Large intestine (tissue), 3 donors: ENCODE measurements around the gene AKT3. TPM values are rescaled to one million over a fixed set of nuclear protein-coding genes. Genes with fewer than 3 reads are reported as not detected.

Experiments
- DNase-seq, 2 donors: peaks; one replicate each; pipeline versions ENCODE4 v3.0.0 to v3.0.0-alpha.2; 2013
- H3K27ac ChIP-seq: one replicate; pipeline ENCODE4 v1.5.1; 2013; ENCODE audit warnings: low read length
- H3K27me3 ChIP-seq: 2 replicates; pipeline ENCODE4 v1.6.1; 2013; ENCODE audit warnings: low read length; ENCODE audit not compliant: control insufficient read depth, insufficient read depth
- H3K36me3 ChIP-seq: 2 replicates; pipeline ENCODE4 v1.6.1; 2013; ENCODE audit warnings: low read length; ENCODE audit not compliant: control insufficient read depth, insufficient read depth
- H3K4me1 ChIP-seq: one replicate; pipeline ENCODE4 v1.6.1; 2013; ENCODE audit warnings: low read length; ENCODE audit not compliant: control insufficient read depth, insufficient read depth
- H3K4me3 ChIP-seq: one replicate; pipeline ENCODE4 v1.5.1; 2013; ENCODE audit warnings: low read length
- H3K9me3 ChIP-seq: one replicate; pipeline ENCODE4 v1.6.1; 2013; ENCODE audit warnings: mild to moderate bottlenecking, low read depth, low read length, moderate library complexity; ENCODE audit not compliant: control insufficient read depth
- WGBS: methylation state at CpG from one replicate; pipeline ENCODE4 v1.1.5; 2013; ENCODE audit warnings: low lambda C conversion rate; ENCODE audit not compliant: insufficient coverage; 5-methylcytosine and 5-hydroxymethylcytosine counted together
- polyA plus RNA-seq: library from polyadenylated mRNA; unstranded; fragments of 120-200 nt; gene quantifications from one replicate; pipeline ENCODE4 v1.2.1, GENCODE V29; 2013

AKT3 gene
- polyA plus RNA-seq, 1 donor = 14.0 TPM

DNA sequence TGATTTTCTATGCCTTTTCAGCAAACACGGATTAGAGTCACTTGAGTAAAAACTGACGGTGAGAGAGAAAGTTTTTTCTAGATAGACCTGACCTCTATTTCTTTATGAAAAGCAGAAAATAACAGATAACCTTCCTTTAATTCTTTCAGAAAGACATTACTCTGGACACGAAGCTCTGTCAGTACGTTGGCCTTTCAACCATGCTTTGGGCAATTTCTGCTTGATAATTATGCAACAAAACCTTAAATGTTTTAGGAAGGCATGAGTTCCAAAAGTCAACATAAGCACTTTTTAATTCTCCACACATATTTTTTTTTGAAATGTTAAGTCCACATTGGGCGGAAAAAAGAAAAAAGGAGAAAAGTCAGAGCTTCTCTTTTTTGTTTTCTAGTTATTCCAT, 137.8 kb downstream of the AKT3 start:
- H3K4me1 ChIP-seq = no peaks in the 10 kb centered on the region
- DNase-seq = no peak
- H3K9me3 ChIP-seq = no peaks in the 10 kb centered on the region
- no peaks in the 10 kb centered on the region for H3K36me3 ChIP-seq
- WGBS = 82% methylated on average over 5 of the region's 5 CpGs
- H3K4me3 ChIP-seq = no peak overlapping the region
- no peaks in the 10 kb centered on the region for H3K27me3 ChIP-seq
- H3K27ac ChIP-seq = no peak overlapping the region

DNA sequence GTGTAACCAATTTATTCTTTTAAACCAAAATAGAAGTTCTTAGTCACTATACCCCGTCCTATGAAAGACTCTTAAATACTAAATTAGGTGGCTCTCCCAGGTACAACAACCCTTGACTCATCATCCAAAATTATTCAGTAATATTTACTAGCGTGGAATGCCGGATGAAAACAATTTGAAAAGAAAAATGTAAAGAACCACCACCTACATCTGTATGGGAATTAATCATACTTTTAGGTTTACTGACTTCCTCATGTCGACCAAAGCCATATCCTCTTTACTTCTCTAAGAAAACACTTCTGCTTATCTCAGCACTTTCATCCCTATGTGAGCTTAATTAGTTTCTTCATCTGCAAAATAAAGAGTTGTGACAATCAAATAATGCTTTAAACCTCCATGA, 139.6 kb downstream of the AKT3 start:
- no peaks in the 10 kb centered on the region for H3K27me3 ChIP-seq
- 67% methylated on average over 1 of the region's 4 CpGs for WGBS
- no peak overlapping the region for H3K4me3 ChIP-seq
- H3K36me3 ChIP-seq = no peaks in the 10 kb centered on the region
- H3K4me1 ChIP-seq = no peaks in the 10 kb centered on the region
- H3K27ac ChIP-seq = no peak overlapping the region
- no peak for DNase-seq
- H3K9me3 ChIP-seq = no peaks in the 10 kb centered on the region

DNA sequence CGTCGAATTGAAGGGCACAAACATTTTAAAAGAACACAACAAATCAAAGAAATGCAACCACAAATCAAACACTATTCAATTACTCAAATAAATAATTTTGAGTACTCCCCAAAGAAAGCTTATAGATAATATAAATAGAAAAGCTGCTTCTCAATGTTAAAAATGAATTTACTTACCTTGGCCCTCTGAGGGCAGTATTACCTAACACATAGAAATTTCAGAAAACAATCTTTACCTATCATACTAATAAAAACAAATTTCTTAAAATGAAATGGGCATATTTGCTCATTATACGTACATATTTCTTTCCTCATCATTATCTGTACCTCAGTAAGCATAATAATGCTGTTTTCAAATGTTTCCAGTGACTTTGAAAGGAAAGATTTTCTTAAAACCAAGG, 141.8 kb downstream of the AKT3 start:
- Histone ChIP-seq H3K9me3 (no peaks in the 10 kb centered on the region), H3K36me3 (no peaks in the 10 kb centered on the region), H3K4me1 (no peaks in the 10 kb centered on the region), H3K27me3 (no peaks in the 10 kb centered on the region), H3K27ac (no peak overlapping the region), H3K4me3 (no peak overlapping the region)
- no peak for DNase-seq
- 71% methylated on average over 1 of the region's 3 CpGs for WGBS

DNA sequence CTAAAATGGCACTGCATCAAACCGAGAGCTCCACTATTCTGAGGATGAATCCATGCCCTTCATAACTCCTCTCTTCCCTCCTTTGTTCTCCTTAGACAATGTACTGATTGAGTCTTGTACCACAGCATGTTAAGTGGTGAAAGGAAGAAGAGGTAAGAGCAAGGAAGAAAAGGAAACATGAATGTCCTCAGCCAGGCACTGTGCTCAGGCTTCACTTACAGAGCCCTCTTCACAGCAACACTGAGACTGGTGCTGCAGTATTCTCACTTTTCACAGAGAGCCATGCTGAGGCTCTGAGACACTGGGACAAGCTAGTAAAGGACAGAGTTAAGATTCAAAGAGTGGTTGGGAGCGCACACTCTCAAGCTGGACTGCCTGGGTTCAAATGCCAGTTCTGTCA, 143.5 kb downstream of the AKT3 start:
- H3K27ac ChIP-seq = no peak overlapping the region
- H3K4me1 ChIP-seq = no peaks in the 10 kb centered on the region
- no peaks in the 10 kb centered on the region for H3K36me3 ChIP-seq
- H3K27me3 ChIP-seq = no peaks in the 10 kb centered on the region
- no peaks in the 10 kb centered on the region for H3K9me3 ChIP-seq
- H3K4me3 ChIP-seq = no peak overlapping the region
- WGBS = no CpG with 5 or more reads among the region's 2 CpGs
- DNase-seq = no peak

DNA sequence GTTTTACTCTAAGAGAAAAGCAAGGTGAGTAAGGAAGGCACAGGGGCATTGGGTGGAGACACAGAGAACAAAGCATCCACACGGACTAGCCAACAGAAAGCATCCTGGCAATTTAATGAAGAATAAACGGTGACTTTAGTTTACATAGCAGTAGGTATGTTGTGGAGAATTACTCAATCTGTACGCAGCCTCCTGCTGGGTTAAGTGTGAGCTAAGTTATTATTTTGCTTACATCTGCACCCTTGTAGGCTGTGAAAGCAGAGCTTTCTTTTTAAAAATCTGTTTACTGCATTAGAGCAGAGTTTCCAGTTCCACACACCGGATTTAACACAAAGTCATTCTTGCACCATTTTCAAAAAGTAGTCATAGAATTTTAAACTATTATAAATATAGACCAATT, 144.5 kb downstream of the AKT3 start:
- whole genome bisulfite sequencing = 57% methylated on average over 3 of the region's 4 CpGs
- no peaks in the 10 kb centered on the region for H3K36me3 ChIP-seq
- no peak overlapping the region for H3K27ac ChIP-seq

DNA sequence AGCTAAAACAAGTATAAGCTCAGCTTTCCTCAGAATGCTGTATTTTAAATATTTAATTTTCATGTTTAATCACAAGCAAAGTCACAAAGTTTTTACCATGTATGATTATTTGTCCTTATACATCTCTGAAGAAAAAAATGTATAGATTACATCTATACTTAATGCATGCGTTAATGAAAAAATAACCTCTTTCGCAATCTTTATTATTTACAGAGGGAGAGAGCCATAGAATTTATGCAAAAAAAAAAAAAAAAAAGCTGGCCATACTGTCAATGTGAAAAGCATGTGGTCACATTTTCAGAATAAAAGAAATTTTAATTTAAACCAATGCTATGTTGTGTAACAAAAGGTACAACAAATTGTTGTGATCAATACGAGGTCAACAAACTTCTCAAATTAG, 148.2 kb downstream of the AKT3 start:
- H3K9me3 ChIP-seq = no peaks in the 10 kb centered on the region
- no peak for DNase-seq
- no peaks in the 10 kb centered on the region for H3K36me3 ChIP-seq
- WGBS = 100% methylated on average over 2 of the region's 3 CpGs
- no peaks in the 10 kb centered on the region for H3K4me1 ChIP-seq
- no peak overlapping the region for H3K27ac ChIP-seq
- H3K4me3 ChIP-seq = no peak overlapping the region
- no peaks in the 10 kb centered on the region for H3K27me3 ChIP-seq

More for the DNA sequence above, 144.5 kb downstream of the AKT3 start:
- no peaks in the 10 kb centered on the region for H3K27me3 ChIP-seq
- H3K4me3 ChIP-seq = no peak overlapping the region
- H3K9me3 ChIP-seq = no peaks in the 10 kb centered on the region
- no peaks in the 10 kb centered on the region for H3K4me1 ChIP-seq
- DNase-seq = no peak

DNA sequence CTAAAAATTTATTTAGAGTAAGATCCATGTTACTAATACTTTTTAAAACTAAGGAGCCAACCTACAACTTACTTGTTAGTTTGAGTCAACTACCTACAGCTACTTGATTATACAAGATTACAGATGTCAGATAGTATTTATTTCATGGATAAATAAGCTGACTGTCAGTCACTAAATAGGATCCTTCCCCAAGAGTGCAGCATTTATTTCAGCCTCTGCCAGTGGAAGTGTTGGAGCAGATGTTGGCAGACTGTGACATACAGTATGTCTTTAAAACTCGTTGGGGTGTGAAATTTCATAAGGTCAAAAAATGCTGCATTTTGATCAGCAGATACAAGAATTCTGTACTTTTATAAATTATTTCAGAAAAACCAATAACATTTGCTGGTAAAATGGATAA, 156.2 kb downstream of the AKT3 start:
- no peaks in the 10 kb centered on the region for H3K27me3 ChIP-seq
- H3K27ac ChIP-seq = no peak overlapping the region
- no peaks in the 10 kb centered on the region for H3K9me3 ChIP-seq
- WGBS = no CpG with 5 or more reads among the region's 1 CpG
- no peak for DNase-seq
- H3K36me3 ChIP-seq = no peaks in the 10 kb centered on the region
- H3K4me3 ChIP-seq = no peak overlapping the region
- H3K4me1 ChIP-seq = no peaks in the 10 kb centered on the region

DNA sequence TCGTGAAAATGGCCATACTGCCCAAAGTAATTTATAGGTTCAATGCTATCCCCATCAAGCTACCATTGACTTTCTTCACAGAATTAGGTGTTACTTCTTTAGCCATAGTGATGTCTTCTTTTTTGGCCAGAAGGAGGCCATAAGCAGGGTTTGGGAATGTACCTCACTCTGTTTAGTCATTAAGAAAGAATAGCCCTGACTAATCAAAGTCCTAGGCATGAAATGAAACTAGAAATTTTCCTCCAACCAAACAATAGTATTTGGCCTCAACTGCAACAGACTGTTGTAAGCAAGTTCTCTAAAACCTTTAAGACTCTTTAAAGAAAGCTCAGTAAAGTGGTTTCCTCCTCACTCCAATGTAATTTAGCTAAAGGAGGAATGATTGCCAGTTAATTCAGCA, 163.9 kb downstream of the AKT3 start:
- Histone ChIP-seq H3K27me3 (no peaks in the 10 kb centered on the region), H3K36me3 (no peaks in the 10 kb centered on the region), H3K27ac (no peak overlapping the region), H3K9me3 (no peaks in the 10 kb centered on the region), H3K4me3 (no peak overlapping the region), H3K4me1 (no peaks in the 10 kb centered on the region)
- DNase-seq = no peak
- no CpG with 5 or more reads among the region's 1 CpG for WGBS

DNA sequence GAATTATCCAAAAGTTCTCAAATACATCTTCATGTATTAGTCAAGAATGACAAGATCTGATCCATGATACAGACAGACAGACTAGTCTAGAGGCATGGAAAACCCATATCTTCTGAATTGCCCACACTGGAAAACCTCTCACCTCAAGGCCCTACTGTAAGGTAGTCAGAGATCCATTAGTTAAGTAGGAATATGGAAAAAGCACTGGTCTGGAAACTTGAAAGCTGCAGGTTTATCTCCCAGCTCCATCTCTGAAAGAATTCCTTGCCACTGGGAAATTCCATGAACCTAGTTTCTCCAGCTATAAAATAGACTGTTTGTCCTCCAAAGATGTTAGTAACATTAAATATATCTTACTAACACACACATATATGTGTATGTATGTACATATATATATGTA, 169.2 kb downstream of the AKT3 start:
- H3K27ac ChIP-seq = no peak overlapping the region
- no peak for DNase-seq
- H3K9me3 ChIP-seq = no peaks in the 10 kb centered on the region
- no peaks in the 10 kb centered on the region for H3K27me3 ChIP-seq
- no peaks in the 10 kb centered on the region for H3K36me3 ChIP-seq
- H3K4me1 ChIP-seq = no peaks in the 10 kb centered on the region
- no peak overlapping the region for H3K4me3 ChIP-seq

DNA sequence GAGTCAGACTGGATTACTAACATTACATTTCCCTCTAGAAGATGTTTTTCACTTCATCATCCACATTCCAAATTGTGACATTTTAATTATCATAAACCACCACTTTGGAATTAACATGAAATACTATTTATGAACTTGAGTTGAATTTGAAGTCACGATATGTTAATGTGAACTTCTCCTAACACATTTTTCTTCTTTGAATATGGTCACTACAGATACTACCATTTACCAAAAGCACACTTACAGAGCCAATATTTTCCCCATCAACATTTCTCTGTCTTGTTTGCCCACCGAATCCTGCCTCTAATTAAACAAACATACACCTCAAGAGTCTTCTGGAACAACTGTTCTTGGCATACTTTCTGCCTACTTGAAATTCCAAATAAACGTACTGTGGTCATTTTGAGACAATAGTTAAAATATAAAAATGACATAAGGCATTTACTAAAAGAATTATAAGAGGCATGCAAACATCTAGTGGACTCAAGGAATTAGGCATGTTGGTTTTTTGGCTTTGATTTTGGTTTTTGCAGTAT, 177.4 kb downstream of the AKT3 start:
- WGBS = 68% methylated on average over 2 of the region's 3 CpGs
- Histone ChIP-seq H3K27ac (no peak overlapping the region), H3K27me3 (no peaks in the 10 kb centered on the region), H3K36me3 (no peaks in the 10 kb centered on the region), H3K4me1 (no peaks in the 10 kb centered on the region), H3K4me3 (no peak overlapping the region), H3K9me3 (no peaks in the 10 kb centered on the region)
- DNase-seq = no peak

DNA sequence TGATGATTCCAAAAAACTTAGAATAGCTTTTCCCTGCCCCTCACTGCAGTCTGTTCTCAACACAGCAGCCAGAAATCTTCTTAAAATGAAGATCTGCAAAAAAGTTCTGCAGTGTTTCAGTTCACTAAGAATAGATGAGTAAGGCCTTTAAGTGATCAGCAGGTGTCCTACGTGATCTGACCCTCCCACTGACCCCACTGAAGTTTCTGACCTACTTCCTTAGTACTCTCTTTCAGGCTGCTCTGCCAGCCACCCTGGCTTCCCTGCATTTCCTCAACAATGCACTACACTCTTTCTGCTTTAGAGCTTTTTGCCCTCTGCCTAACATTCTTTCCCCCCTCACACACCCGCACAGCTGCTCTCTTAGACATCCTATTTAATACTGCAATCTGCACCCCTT, 182.5 kb downstream of the AKT3 start:
- Histone ChIP-seq H3K4me3 (no peak overlapping the region), H3K9me3 (no peaks in the 10 kb centered on the region), H3K36me3 (no peaks in the 10 kb centered on the region), H3K27ac (no peak overlapping the region), H3K27me3 (no peaks in the 10 kb centered on the region), H3K4me1 (no peaks in the 10 kb centered on the region)
- DNase-seq = no peak
- WGBS = no CpG with 5 or more reads among the region's 2 CpGs
